Measurements from ENCODE around the gene TRAPPC2L.

Gene TRAPPC2L

GRCh38 chr16:88911136-88911945 is 54.4 kb downstream of the TRAPPC2L start:
- DNase-seq: no peak

GRCh38 chr16:88911946-88912310 is 55.0 kb downstream of the TRAPPC2L start:
- no peak for DNase-seq
